ENCODE results near the gene TBC1D7. TPM values are rescaled to one million over a fixed set of nuclear protein-coding genes. Genes with fewer than 3 reads are reported as not detected.

The TBC1D7 gene
- total RNA-seq, 4 donors from 2014 or later: 6.9 to 10.7 (median 9.6) TPM

GRCh38 chr6:13285705-13286104 lies 42.6 kb downstream of the TBC1D7 start:
- 70 to 75% methylated on average over 2 of the region's 2 CpGs for WGBS, 2 donors
- Histone ChIP-seq H3K27me3 (no peaks in the 10 kb centered on the region), H3K4me1 (peaks cover 0 to 4% of the 10 kb centered on the region in 2 donors), H3K4me3 (replicated peaks in 1 of 3) (no peak overlapping the region), H3K36me3 (peaks cover 0 to 4% of the 10 kb centered on the region in 2 donors), H3K27ac (no peak overlapping the region), H3K9me3 (no peaks in the 10 kb centered on the region)
- intact Hi-C loops (cut with DNase I): no loop called here
- no peak for TF ChIP-seq CTCF (IDR thresholded peaks at IDR 0.05)
- no peak for DNase-seq

GRCh38 chr6:13284646-13285045 lies 43.7 kb downstream of the TBC1D7 start:
- 84 to 94% methylated on average over 4 to 6 of the region's 6 CpGs for WGBS, 2 donors
- Histone ChIP-seq H3K9me3 (no peaks in the 10 kb centered on the region), H3K36me3 (peaks cover 0 to 4% of the 10 kb centered on the region in 2 donors), H3K27ac (no peak overlapping the region), H3K4me3 (replicated peaks in 1 of 3) (no peak overlapping the region), H3K4me1 (peaks cover 0 to 4% of the 10 kb centered on the region in 2 donors), H3K27me3 (no peaks in the 10 kb centered on the region)
- DNase-seq: no peak
- intact Hi-C loops (cut with DNase I): no loop called here
- no peak for TF ChIP-seq POLR2A (IDR thresholded peaks at IDR 0.05)
- no peak for TF ChIP-seq CTCF (IDR thresholded peaks at IDR 0.05)

- peaks cover 0 to 4% of the 10 kb centered on the region in 2 donors for H3K36me3 ChIP-seq
- intact Hi-C loops (cut with DNase I): no loop called here
- 89 to 95% methylated on average over 14 of the region's 14 CpGs for WGBS, 2 donors
Observed at GRCh38 chr6:13283331-13283730, 45.0 kb downstream of the TBC1D7 start.

GRCh38 chr6:13282393-13283069 lies 45.8 kb downstream of the TBC1D7 start:
- WGBS, 2 donors: 86 to 89% methylated on average over 8 of the region's 8 CpGs
- no peak for DNase-seq
- Histone ChIP-seq H3K9me3 (no peaks in the 10 kb centered on the region), H3K4me1 (peaks cover 0 to 2% of the 10 kb centered on the region in 2 donors), H3K36me3 (peaks cover 0 to 4% of the 10 kb centered on the region in 2 donors), H3K4me3 (replicated peaks in 1 of 3) (no peak overlapping the region), H3K27me3 (no peaks in the 10 kb centered on the region), H3K27ac (no peak overlapping the region)
- no peak for TF ChIP-seq POLR2A (IDR thresholded peaks at IDR 0.05)
- TF ChIP-seq CTCF (IDR thresholded peaks at IDR 0.05): no peak
- intact Hi-C loops (cut with DNase I): no loop called here

More at GRCh38 chr6:13283331-13283730, 45.0 kb downstream of the TBC1D7 start:
- Histone ChIP-seq H3K27ac (no peak overlapping the region), H3K4me3 (replicated peaks in 1 of 3) (no peak overlapping the region), H3K27me3 (no peaks in the 10 kb centered on the region), H3K4me1 (peaks cover 0 to 4% of the 10 kb centered on the region in 2 donors), H3K9me3 (no peaks in the 10 kb centered on the region)
- DNase-seq: no peak
- TF ChIP-seq CTCF (IDR thresholded peaks at IDR 0.05) (no peak), POLR2A (IDR thresholded peaks at IDR 0.05) (no peak)

GRCh38 chr6:13281686-13282085 lies 46.7 kb downstream of the TBC1D7 start:
- Histone ChIP-seq H3K4me1 (no peaks in the 10 kb centered on the region), H3K36me3 (no peaks in the 10 kb centered on the region), H3K4me3 (replicated peaks in 1 of 3) (no peak overlapping the region), H3K9me3 (no peaks in the 10 kb centered on the region), H3K27ac (no peak overlapping the region), H3K27me3 (no peaks in the 10 kb centered on the region)
- no peak for TF ChIP-seq CTCF (IDR thresholded peaks at IDR 0.05)
- 75 to 88% methylated on average over 4 to 7 of the region's 9 CpGs for WGBS, 2 donors
- DNase-seq: no peak
- intact Hi-C loops (cut with DNase I): no loop called here

Measured in thyroid gland (tissue), 4 donors.